Heart left ventricle (tissue), 16 donors: ENCODE results near the gene TRAM2. TPM values are rescaled to one million over a fixed set of nuclear protein-coding genes. Genes with fewer than 3 reads are reported as not detected.

ENCODE experiments used
- ATAC-seq, 4 donors: fragments of 200-7000 bp; cut with Tn5 transposase; one replicate each; pipeline ENCODE4 v1.9.1; 2020 to 2022; ENCODE audit warnings: moderate library complexity in 4 of 4, mild to moderate bottlenecking in 3 of 4, moderate number of reproducible peaks in 1 of 4
- DNase-seq, 5 donors: peaks; one replicate each; pipeline ENCODE4 v3.0.0-alpha.2; 2020
- H3K27ac ChIP-seq, 12 donors: fragments of 200-600 bp; sonication (generic) in 4 of 12; one replicate each; pipeline versions ENCODE4 v1.5.0 to v1.8.0; 2016 to 2022; ENCODE audit warnings: mild to moderate bottlenecking in 2 of 12
- H3K27me3 ChIP-seq, 9 donors: fragments of 200-600 bp; sonication (generic) in 2 of 9; one replicate each; pipeline versions ENCODE4 v1.5.1 to v1.8.0; 2016 to 2022; ENCODE audit warnings: mild to moderate bottlenecking in 3 of 9
- H3K36me3 ChIP-seq, 9 donors: fragments of 200-600 bp; sonication (generic) in 2 of 9; one replicate each; pipeline versions ENCODE4 v1.5.0 to v1.8.0; 2018 to 2022; ENCODE audit warnings: mild to moderate bottlenecking in 2 of 9
- H3K4me1 ChIP-seq, 12 donors: fragments of 200-600 bp; sonication (generic) in 4 of 12; one replicate each; pipeline versions ENCODE4 v1.5.0 to v1.8.0; 2016 to 2022; ENCODE audit warnings: mild to moderate bottlenecking in 3 of 12
- H3K4me3 ChIP-seq, 12 donors: fragments of 200-600 bp; sonication (generic) in 4 of 12; one replicate each; pipeline versions ENCODE4 v1.5.0 to v1.8.0; 2017 to 2022; ENCODE audit warnings: mild to moderate bottlenecking in 9 of 12, moderate library complexity in 4 of 12
- H3K9me3 ChIP-seq, 12 donors: fragments of 200-600 bp; sonication (generic) in 4 of 12; one replicate each; pipeline versions ENCODE4 v1.5.0 to v1.8.0; 2016 to 2022; ENCODE audit warnings: mild to moderate bottlenecking in 1 of 12
- CTCF ChIP-seq, 12 donors: fragments of 200-600 bp; sonication (generic) in 4 of 12; IDR thresholded peaks; one replicate each; pipeline versions ENCODE4 v1.5.0 to v1.8.0; 2018 to 2022; ENCODE audit warnings: antibody characterized with exemption in 12 of 12, mild to moderate bottlenecking in 5 of 12
- POLR2A ChIP-seq, 2 donors: fragments of 450-650 bp; IDR thresholded peaks; one replicate each; pipeline ENCODE4 v1.6.1; 2017; ENCODE audit warnings: antibody characterized with exemption in 2 of 2, mild to moderate bottlenecking in 2 of 2, moderate library complexity in 2 of 2
- WGBS, 4 donors: extraction: QIAGEN DNeasy Blood & Tissue Kit in 2 of 4; methylation state at CpG; one replicate each; pipeline versions ENCODE4 v1.1.5 to v1.1.7; 2013 to 2018; 5-methylcytosine and 5-hydroxymethylcytosine counted together
- intact Hi-C, 10 donors: fragments of 100-400 bp; cut with DNase I; formaldehyde crosslinking; loops; one replicate each; pipeline versions ENCODE4 v1.11.1 to v1.14.2; 2022
- polyA plus RNA-seq, 2 donors: library from polyadenylated mRNA; stranded (reverse); fragments of 200-250 nt; gene quantifications; one replicate each; pipeline ENCODE4 v1.2.3, GENCODE V29; 2013
- total RNA-seq, 9 donors: library from RNA; depleted of rRNA in 2 of 9; stranded (reverse); fragments of >200 nt in 2 of 9; fragmentation: NEBNext Ultra II Directional in 3 of 9; extraction: Animal tissue kit (Norgen Biotek cat#: 25700) in 3 of 9; gene quantifications; one replicate each; pipeline versions ENCODE4 v1.1.0 to v1.2.4, GENCODE V29; 2016 to 2023
- donor health status: ischemic (EF 13 %, LVEDD 7.1; RV severe dilation, severe dysfunction).
- donor health status: healthy with polysubstance abuse.
- donor health status: DM: no; HTN: yes; CAD: no.
- donor health status: DM: no; HTN: no; CAD: no.
- donor health status: ischemic (EF 25% LVEDD 6.9; RV normal size, moderate dysfunction).
- donor health status: ischemic (EF 25% LVEDD 5.7; RV mildly dilated, moderate dysfunction).
- donor health status: healthy.
- donor health status: DM: yes; HTN: yes; CAD: no.
- donor health status: ischemic (EF 35%, LVEDD 5.7; RV mildly dilated, moderate dysfunction).
- donor health status: nonischemic (EF 11% LVEDD 7.7; RV severe dilation, severe dysfunction).
- donor health status: DM: yes; HTN: yes; CAD: no.
- donor health status: PGD.
- donor health status: ischemic (EF 29% LVEDD 5.4; RV normal size, mild dysfunction).
- donor health status: nonischemic (EF 23%, LVEDD 6.1; RV moderate dilation, normal function).

TRAM2 gene
- total and polyA plus RNA-seq, 11 donors = 4.7 to 19.0 (median 12.1) TPM

GRCh38 chr6:52591832-52592231 is 15.0 kb upstream of the TRAM2 start:
- no peak overlapping the region for H3K4me3 ChIP-seq
- no peaks in the 10 kb centered on the region for H3K27me3 ChIP-seq
- ATAC-seq (no peak), DNase-seq (no peak)
- H3K4me1 ChIP-seq = peaks cover 0 to 51% (median 28%) of the 10 kb centered on the region in 12 donors
- 65 to 91% (median 83%) methylated on average over 1 of the region's 1 CpG for WGBS, 4 donors
- intact Hi-C loops = loop anchor here in 2 of 10 donors (2.0 to 10.0 kb wide), 4 partner anchors 175 to 403 kb away; partner anchors contain the start of genes GSTA4 (in 1 of the 2) and MCM3 (in 1 of the 2)
- H3K36me3 ChIP-seq = no peaks in the 10 kb centered on the region
- H3K9me3 ChIP-seq = no peaks in the 10 kb centered on the region
- TF ChIP-seq CTCF (IDR thresholded peaks at IDR 0.05) (no peak), POLR2A (IDR thresholded peaks at IDR 0.05) (no peak)
- H3K27ac ChIP-seq = no peak overlapping the region

- WGBS, 4 donors = 70 to 75% (median 71%) methylated on average over 5 of the region's 5 CpGs
- TF ChIP-seq POLR2A (IDR thresholded peaks at IDR 0.05) (no peak), CTCF (IDR thresholded peaks at IDR 0.05) (peak in 9 of 12 donors; percentile 25 to 50 (median 30))
- Histone ChIP-seq H3K4me1 (peaks cover 0 to 37% (median 22%) of the 10 kb centered on the region in 12 donors), H3K27ac (no peak overlapping the region), H3K4me3 (no peak overlapping the region), H3K36me3 (no peaks in the 10 kb centered on the region), H3K27me3 (no peaks in the 10 kb centered on the region), H3K9me3 (no peaks in the 10 kb centered on the region)
- DNase-seq (peak in 4 of 5 donors; percentile 37 to 72 (median 56)), ATAC-seq (peak; percentile 45 to 71 (median 56))
- intact Hi-C loops = loop anchor here in 1 of 10 donors (2.0 to 10.0 kb wide), 3 partner anchors 174 to 404 kb away; partner anchors contain the start of genes GSTA4 and MCM3
Observed at GRCh38 chr6:52590152-52590891, 13.5 kb upstream of the TRAM2 start.

GRCh38 chr6:52588710-52589091 is 11.8 kb upstream of the TRAM2 start:
- Histone ChIP-seq H3K9me3 (no peaks in the 10 kb centered on the region), H3K27me3 (no peaks in the 10 kb centered on the region), H3K27ac (no peak overlapping the region), H3K4me1 (peaks cover 0 to 25% (median 12%) of the 10 kb centered on the region in 12 donors), H3K36me3 (no peaks in the 10 kb centered on the region), H3K4me3 (no peak overlapping the region)
- TF ChIP-seq POLR2A (IDR thresholded peaks at IDR 0.05) = no peak
- TF ChIP-seq CTCF (IDR thresholded peaks at IDR 0.05) = no peak
- ATAC-seq (no peak), DNase-seq (no peak)
- 53 to 59% (median 56%) methylated on average over 1 of the region's 1 CpG for WGBS, 4 donors
- intact Hi-C loops = no loop called here

- no peak overlapping the region for H3K4me3 ChIP-seq
- H3K4me1 ChIP-seq = peaks cover 0 to 25% (median 12%) of the 10 kb centered on the region in 12 donors
- no peak for TF ChIP-seq CTCF (IDR thresholded peaks at IDR 0.05)
- TF ChIP-seq POLR2A (IDR thresholded peaks at IDR 0.05) = no peak
- no peaks in the 10 kb centered on the region for H3K27me3 ChIP-seq
- intact Hi-C loops = no loop called here
- peaks cover 0 to 1% (median 0%) of the 10 kb centered on the region in 9 donors for H3K36me3 ChIP-seq
- ATAC-seq (no peak), DNase-seq (no peak)
- no peak overlapping the region for H3K27ac ChIP-seq
- H3K9me3 ChIP-seq = no peaks in the 10 kb centered on the region
- 51 to 57% (median 55%) methylated on average over 8 of the region's 8 CpGs for WGBS, 4 donors
Observed at GRCh38 chr6:52588087-52588709, 11.3 kb upstream of the TRAM2 start.
